Endothelial cell (in vitro differentiated cells): ENCODE measurements around the gene FAU. TPM values are rescaled to one million over a fixed set of nuclear protein-coding genes. Genes with fewer than 3 reads are reported as not detected.

Experiments used
- DNase-seq: peaks from one replicate; pipeline ENCODE4 v3.0.0; 2021; ENCODE audit warnings: low spot score
- H3K27ac Mint-ChIP-seq: one replicate; pipeline ENCODE4 v1.8.0; 2021; ENCODE audit warnings: mixed read lengths, inconsistent platforms; ENCODE audit not compliant: unreplicated experiment
- H3K27me3 Mint-ChIP-seq: one replicate; pipeline ENCODE4 v1.8.0; 2021; ENCODE audit warnings: mild to moderate bottlenecking, moderate library complexity, mixed read lengths, inconsistent platforms; ENCODE audit not compliant: unreplicated experiment
- H3K36me3 Mint-ChIP-seq: one replicate; pipeline ENCODE4 v1.8.0; 2021; ENCODE audit warnings: mild to moderate bottlenecking, low read depth, mixed read lengths, inconsistent platforms; ENCODE audit not compliant: unreplicated experiment
- H3K4me1 Mint-ChIP-seq: one replicate; pipeline ENCODE4 v1.8.0; 2021; ENCODE audit warnings: mild to moderate bottlenecking, mixed read lengths, inconsistent platforms; ENCODE audit not compliant: unreplicated experiment
- H3K4me3 Mint-ChIP-seq: one replicate; pipeline ENCODE4 v1.8.0; 2021; ENCODE audit warnings: mild to moderate bottlenecking, mixed read lengths, inconsistent platforms; ENCODE audit not compliant: unreplicated experiment
- H3K9me3 Mint-ChIP-seq: one replicate; pipeline ENCODE4 v1.8.0; 2021; ENCODE audit warnings: mixed read lengths, inconsistent platforms; ENCODE audit not compliant: unreplicated experiment
- total RNA-seq: library from RNA; stranded (reverse); fragmentation: NEBNext Ultra II Directional; extraction: Animal tissue kit (Norgen Biotek cat#: 25700); gene quantifications from one replicate; pipeline ENCODE4 v1.2.1, GENCODE V29; 2021; ENCODE audit not compliant: unreplicated experiment
- TF ChIP-seq, protein P1 (sequence below): fragments of 200-600 bp; sonication (generic); IDR thresholded peaks from one replicate; pipeline ENCODE4 v1.5.0; 2021; ENCODE audit warnings: antibody characterized with exemption; ENCODE audit not compliant: unreplicated experiment

The FAU gene
- total RNA-seq, 1 donor from 2014 or later = 998 TPM

DNA sequence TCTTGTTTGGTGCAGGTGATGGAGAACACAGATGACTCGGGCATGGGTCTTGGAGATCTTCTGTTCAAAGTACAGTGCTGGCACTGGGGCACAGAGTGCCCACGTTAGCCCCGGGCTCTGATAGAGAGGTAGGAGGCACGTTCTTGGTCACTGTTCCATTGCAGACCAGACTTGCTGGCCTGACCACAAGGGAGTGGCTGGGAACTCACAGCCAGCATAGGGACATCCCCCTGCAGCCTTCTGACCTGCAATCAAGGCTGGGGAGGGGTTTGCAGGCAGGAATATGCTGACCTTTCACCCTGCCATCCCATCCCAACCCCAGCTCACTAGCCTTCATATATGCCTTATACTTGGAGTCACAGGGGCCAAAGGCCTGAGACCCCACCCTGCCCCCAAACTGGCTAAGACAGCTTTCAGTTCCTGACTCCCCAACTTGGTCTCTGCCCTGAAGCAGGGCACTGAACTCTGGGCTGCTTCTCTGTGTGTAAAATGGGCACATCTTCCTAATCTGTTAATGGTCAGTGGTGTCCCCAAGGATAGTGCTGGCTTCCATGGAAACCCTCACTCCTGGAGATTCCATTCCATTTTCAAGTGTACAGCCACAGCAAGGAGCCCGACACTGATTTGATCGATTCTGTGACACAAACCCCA lies 4.8 kb upstream of the FAU start:
- no peak for DNase-seq
- peaks cover 7% of the 10 kb centered on the region for H3K4me1 Mint-ChIP-seq
- H3K36me3 Mint-ChIP-seq = peaks cover 23% of the 10 kb centered on the region
- H3K9me3 Mint-ChIP-seq = no peaks in the 10 kb centered on the region
- H3K27ac Mint-ChIP-seq = no peak overlapping the region
- H3K4me3 Mint-ChIP-seq = no peak overlapping the region
- TF ChIP-seq, protein P1, sequence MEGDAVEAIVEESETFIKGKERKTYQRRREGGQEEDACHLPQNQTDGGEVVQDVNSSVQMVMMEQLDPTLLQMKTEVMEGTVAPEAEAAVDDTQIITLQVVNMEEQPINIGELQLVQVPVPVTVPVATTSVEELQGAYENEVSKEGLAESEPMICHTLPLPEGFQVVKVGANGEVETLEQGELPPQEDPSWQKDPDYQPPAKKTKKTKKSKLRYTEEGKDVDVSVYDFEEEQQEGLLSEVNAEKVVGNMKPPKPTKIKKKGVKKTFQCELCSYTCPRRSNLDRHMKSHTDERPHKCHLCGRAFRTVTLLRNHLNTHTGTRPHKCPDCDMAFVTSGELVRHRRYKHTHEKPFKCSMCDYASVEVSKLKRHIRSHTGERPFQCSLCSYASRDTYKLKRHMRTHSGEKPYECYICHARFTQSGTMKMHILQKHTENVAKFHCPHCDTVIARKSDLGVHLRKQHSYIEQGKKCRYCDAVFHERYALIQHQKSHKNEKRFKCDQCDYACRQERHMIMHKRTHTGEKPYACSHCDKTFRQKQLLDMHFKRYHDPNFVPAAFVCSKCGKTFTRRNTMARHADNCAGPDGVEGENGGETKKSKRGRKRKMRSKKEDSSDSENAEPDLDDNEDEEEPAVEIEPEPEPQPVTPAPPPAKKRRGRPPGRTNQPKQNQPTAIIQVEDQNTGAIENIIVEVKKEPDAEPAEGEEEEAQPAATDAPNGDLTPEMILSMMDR = no peak
- H3K27me3 Mint-ChIP-seq = peaks cover 2% of the 10 kb centered on the region

- H3K27ac Mint-ChIP-seq = no peak overlapping the region
- peaks cover 24% of the 10 kb centered on the region for H3K36me3 Mint-ChIP-seq
- peaks cover 4% of the 10 kb centered on the region for H3K27me3 Mint-ChIP-seq
- H3K4me3 Mint-ChIP-seq = no peak overlapping the region
- peaks cover 14% of the 10 kb centered on the region for H3K4me1 Mint-ChIP-seq
- no peaks in the 10 kb centered on the region for H3K9me3 Mint-ChIP-seq
- no peak for DNase-seq
- TF ChIP-seq, protein P1 = no peak
These were observed 3.5 kb upstream of the FAU start for GRCh38 chr11:65125197-65126056.

GRCh38 chr11:65124480-65125196 lies 2.7 kb upstream of the FAU start:
- Mint-ChIP-seq H3K27me3 (peaks cover 7% of the 10 kb centered on the region), H3K4me1 (peaks cover 14% of the 10 kb centered on the region), H3K36me3 (peaks cover 27% of the 10 kb centered on the region), H3K9me3 (no peaks in the 10 kb centered on the region), H3K27ac (no peak overlapping the region), H3K4me3 (peak overlapping the region; percentile 8)
- TF ChIP-seq, protein P1 = no peak
- DNase-seq = no peak

GRCh38 chr11:65121447-65121864 lies 478 bp downstream of the FAU start:
- Mint-ChIP-seq H3K9me3 (no peaks in the 10 kb centered on the region), H3K4me1 (peaks cover 23% of the 10 kb centered on the region), H3K4me3 (peak overlapping the region; percentile 99), H3K27ac (peak overlapping the region; percentile 93), H3K27me3 (peaks cover 18% of the 10 kb centered on the region), H3K36me3 (peaks cover 29% of the 10 kb centered on the region)
- peak; percentile 28 for DNase-seq
- TF ChIP-seq, protein P1 = no peak
